SKM-1 (cell line): ENCODE data around the gene NOP16.
"Not testable (repeated sequence)": the region's sequence is repeated elsewhere in the genome, so short reads cannot be mapped to it uniquely, and the experiment has no call there.

Experiments
- DNase-seq: peaks from one replicate; lab custom pipeline; 2025; ENCODE audit not compliant: unreplicated experiment; lab: John Stamatoyannopoulos, UW

NOP16 gene

GRCh38 chr5:176410486-176411180 is 22.2 kb upstream of the NOP16 start:
- no peak for DNase-seq

GRCh38 chr5:176409765-176410164 is 21.4 kb upstream of the NOP16 start:
- no peak for DNase-seq

GRCh38 chr5:176408590-176408989 is 20.2 kb upstream of the NOP16 start:
- no peak for DNase-seq

GRCh38 chr5:176408252-176408573 is 19.8 kb upstream of the NOP16 start:
- not testable (repeated sequence) for DNase-seq

DNA sequence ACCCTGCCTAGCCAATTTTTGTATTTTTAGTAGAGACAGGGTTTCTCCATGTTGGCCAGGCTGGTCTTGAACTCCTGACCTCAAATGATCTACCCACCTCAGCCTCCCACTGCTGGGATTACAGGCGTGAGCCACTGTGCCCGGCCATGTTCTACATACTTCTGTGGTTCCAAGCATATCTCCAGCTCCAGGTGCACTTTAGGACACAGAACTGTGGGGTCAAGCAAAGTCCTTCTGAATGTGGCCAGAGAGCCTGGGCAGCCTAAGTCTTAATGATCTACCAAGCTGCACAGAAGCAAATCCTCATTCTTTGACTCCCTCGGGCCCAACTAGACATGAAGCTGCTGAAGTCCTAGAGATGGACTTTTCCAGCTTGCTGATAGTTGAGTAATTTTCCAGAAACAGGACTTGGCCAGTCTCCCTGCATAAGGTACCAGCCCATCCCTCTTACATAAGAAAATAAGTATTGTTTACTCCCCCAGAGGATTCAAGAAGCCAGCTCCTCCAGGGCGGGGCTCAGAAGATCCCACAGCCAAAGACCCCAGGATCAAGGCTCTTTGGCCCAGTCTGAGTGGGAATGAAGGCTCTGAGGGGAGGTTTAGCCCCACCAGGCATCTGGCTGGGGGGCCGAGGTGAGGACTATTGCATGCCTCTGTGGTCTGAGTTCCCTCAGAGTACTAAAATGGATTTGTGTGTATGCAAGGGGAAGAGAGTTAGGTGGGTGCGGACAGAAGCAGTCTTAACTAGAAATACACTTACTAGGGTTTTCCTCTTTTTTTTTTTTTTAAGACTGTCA is 19.3 kb upstream of the NOP16 start:
- DNase-seq = no peak

GRCh38 chr5:176406436-176407052 is 18.1 kb upstream of the NOP16 start:
- no peak for DNase-seq

DNA sequence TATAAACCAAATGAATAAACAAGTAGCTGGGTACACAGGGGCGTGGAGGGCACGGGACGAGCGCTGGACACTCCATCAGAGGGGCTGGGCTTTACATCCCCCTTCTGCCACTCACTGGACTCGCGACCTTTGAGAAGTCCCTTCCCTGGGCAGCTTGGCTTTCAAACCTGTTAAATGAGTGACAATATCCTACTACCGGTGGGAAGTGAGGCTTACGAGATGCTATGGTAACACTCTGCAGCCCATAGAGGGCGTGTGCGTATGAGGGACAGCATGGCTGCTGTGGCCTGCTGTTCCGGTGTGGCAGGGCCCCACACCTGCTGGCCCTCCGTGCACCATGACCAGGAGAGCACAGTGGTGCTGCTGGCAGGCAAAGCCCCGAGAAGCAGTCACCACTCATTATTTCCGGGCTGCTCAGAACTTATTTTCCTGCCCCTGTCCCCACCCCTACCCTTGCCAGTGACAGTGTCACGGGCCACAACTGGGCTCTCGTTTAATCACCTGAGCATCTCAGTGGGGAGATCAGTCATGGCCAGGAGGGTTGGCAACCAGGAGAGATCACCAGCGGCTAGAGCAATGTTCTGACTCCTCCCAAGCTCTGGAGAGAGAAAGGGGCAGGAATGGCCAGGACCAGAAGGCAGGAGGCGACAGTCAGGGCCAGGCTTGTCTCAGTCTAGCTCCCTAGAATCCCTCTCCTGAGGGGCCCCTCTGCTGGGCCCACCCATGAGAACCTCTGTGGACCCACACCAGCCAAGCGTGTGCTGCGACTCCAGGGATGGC is 17.4 kb upstream of the NOP16 start:
- no peak for DNase-seq

DNA sequence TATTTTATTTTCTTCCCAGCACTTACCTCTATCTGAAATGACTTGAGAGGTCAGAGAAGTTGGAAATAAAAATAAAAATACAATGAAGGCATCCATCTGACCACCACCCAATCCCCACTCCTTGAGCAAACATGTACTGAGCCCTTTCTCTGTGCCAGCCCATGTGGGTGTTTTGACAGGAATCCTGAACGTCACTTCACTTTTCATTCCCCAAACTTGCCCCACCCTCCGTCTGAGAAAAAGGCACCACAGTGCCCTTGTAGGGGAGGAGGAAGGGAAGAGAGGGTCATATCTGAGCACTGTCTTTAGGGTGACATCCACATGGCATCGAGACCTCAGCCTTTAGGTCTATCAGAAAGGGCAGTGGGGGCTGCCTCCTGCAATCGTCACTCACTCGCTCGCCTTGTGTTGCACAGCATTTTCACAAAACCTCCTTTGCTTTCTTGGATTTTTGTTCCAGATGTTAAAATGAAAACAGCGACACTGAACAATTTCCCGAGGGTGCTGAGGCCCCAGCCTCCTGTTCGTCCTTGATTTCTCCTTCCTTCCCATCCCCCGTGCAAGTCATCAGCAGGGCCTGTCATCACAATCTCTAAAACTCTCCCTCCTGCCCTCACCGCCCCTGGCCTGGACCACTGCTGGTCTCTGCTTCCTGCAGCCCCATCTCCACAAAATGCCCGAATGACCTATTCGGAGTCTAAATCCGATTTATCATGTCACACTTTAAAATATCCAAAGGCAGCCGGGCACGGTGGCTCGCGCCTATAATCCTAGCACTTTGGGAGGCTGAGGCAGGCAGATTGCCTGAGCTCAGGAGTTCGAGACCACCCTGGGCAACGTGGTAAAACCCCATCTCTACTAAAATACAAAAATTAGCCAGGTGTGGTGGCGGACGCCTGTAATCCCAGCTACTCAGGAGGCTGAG is 13.1 kb upstream of the NOP16 start:
- DNase-seq = no peak

GRCh38 chr5:176400382-176401156 is 12.2 kb upstream of the NOP16 start:
- DNase-seq = no peak

- no peak for DNase-seq
These were observed 9.5 kb upstream of the NOP16 start for GRCh38 chr5:176397736-176398420.

GRCh38 chr5:176396330-176396729 is 7.9 kb upstream of the NOP16 start:
- DNase-seq = no peak

DNA sequence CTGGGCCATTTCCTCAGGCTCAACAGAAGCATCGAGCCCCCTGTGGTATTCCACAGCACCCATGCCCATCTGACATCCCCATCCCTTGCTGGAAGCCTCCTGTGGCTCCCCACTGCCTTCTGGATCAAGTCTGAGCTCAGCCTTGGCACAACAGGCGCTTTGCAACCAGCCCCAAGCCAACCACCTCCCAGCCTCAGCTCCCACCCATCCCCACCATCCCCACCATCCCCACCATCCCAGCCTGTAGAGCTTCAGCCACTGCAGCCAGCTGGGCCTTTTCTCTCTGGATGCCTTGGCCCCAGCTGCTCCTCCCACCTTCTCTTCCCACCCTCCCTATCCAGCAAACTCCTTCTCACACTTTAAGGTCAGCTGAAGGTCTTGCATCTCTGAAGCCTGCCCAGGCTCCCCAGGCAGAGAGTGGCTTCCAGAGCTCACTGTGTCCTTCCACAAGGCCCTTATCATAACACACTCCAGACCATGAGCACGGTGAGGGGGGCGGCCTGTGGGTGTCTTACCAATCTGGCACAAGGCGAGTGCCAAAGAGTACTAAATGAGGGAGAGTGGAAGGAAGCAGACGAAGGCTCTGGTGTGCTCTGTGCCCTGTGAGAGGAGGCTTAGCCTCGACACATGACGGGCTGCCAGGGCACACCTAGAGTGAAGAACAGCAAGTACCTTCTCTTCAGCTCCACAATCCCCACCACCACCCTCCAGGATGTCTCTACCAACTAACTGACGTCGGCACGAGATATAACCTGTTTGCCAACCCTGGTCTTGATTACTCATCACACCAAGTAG is 6.7 kb upstream of the NOP16 start:
- DNase-seq = no peak

GRCh38 chr5:176394096-176394495 is 5.7 kb upstream of the NOP16 start:
- no peak for DNase-seq

DNA sequence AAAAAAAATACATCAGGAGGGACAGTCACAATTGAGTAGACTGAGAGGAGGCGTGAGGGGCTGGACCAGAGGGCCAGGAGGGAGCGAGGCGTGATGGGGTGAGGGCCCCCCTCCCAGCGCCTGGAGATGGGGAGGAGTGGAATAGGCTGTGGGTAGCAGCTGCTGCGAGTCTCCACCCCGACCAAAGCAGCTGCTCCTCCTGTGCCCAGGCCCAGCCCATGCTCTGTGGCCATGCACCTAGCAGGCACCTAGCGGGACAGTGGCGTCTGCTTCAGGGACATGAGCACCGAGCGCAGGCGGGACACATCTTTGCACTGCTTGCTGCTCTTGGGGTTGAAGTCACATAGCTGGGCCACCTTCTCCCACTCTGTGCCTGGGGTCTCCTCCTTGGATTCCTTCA is 4.1 kb upstream of the NOP16 start:
- no peak for DNase-seq

DNA sequence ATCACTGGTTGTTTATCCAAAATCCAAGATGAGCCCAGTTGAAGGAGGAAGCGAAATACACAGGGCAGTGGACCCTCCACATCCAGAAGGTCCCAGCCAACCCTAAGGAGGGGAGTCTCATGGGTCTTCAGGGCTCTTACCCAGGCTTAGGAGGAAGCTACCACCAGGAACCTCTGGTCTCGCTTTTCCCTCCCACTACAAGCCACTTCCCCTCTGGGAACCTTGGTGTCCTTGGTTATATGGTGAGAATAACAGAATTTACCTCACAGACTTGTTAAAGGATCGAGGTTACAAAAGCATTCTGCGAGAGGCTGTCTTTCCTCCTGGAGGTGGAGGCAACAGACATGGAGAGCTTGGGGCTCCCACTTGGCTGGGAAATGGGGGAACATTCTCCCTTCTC is 3.6 kb upstream of the NOP16 start:
- peak; percentile 52 for DNase-seq

GRCh38 chr5:176391479-176391878 is 3.1 kb upstream of the NOP16 start:
- DNase-seq = no peak

DNA sequence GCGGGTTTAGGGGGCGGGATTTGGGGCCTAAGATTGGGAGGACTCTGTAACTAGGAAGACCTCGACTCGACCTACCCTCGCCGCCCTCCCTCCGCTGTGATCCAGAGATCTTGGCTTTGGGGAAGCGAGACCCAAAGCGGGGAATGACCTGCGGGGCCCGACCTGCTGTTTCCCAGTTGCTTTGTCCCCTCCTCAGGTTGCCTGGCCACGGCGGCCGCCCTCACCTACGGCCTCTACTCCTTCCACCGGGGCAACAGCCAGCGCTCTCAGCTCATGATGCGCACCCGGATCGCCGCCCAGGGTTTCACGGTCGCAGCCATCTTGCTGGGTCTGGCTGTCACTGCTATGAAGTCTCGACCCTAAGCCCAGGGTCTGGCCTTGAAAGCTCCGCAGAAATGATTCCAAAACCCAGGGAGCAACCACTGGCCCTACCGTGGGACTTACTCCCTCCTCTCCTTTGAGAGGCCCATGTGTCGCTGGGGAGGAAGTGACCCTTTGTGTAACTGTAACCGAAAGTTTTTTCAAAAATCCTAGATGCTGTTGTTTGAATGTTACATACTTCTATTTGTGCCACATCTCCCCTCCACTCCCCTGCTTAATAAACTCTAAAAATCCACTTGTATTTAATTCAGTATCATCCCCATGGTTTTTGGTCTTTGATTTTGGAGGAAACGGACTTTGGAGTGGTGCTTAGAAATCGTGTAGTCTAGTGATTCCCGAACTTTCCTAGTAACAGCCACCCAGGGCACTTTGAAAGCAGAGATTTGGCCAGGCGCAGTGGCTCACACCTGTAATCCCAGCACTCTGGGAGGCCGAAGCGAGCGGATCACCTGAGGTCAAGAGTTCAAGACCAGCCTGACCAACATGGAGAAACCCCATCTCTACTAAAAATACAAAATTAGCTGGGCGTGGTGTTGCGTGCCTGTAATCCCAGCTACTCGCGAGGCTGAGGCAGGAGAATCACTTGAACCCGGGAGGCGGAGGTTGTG is 1.0 kb upstream of the NOP16 start:
- no peak for DNase-seq
